GM12874 (cell line): ENCODE data around the gene EPB41L5.
A peak's percentile ranks its signal among the peaks of the same experiment; 100 is the strongest.

Experiments
- TF ChIP-seq, protein P1 (sequence below): IDR thresholded peaks from 2 replicates; pipeline ENCODE4 v1.5.1; 2011; ENCODE audit warnings: low read depth, mild to moderate bottlenecking, control low read depth, low read length, moderate library complexity; ENCODE audit not compliant: insufficient read depth

EPB41L5 gene

DNA sequence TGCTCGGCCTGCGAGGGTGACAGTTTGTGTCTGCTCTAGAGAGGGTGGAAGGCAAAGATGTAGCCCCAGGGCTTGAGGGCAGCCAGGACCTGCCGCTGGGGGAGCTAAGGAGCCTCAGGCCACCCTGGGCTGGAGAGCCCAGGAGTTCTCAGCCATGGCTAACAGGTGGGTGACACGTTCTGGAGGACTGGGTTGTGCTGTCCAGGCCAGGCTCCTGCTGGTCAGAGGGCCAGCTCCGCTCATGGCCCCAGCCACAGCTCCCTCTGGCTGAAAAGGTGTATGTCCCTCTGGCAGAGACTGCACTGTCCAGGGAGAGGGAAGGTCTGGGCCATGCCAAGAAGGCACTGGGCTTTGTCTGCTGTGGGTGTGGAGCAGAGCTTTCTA is 191.1 kb downstream of the EPB41L5 start:
- TF ChIP-seq, protein P1, sequence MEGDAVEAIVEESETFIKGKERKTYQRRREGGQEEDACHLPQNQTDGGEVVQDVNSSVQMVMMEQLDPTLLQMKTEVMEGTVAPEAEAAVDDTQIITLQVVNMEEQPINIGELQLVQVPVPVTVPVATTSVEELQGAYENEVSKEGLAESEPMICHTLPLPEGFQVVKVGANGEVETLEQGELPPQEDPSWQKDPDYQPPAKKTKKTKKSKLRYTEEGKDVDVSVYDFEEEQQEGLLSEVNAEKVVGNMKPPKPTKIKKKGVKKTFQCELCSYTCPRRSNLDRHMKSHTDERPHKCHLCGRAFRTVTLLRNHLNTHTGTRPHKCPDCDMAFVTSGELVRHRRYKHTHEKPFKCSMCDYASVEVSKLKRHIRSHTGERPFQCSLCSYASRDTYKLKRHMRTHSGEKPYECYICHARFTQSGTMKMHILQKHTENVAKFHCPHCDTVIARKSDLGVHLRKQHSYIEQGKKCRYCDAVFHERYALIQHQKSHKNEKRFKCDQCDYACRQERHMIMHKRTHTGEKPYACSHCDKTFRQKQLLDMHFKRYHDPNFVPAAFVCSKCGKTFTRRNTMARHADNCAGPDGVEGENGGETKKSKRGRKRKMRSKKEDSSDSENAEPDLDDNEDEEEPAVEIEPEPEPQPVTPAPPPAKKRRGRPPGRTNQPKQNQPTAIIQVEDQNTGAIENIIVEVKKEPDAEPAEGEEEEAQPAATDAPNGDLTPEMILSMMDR: no peak

DNA sequence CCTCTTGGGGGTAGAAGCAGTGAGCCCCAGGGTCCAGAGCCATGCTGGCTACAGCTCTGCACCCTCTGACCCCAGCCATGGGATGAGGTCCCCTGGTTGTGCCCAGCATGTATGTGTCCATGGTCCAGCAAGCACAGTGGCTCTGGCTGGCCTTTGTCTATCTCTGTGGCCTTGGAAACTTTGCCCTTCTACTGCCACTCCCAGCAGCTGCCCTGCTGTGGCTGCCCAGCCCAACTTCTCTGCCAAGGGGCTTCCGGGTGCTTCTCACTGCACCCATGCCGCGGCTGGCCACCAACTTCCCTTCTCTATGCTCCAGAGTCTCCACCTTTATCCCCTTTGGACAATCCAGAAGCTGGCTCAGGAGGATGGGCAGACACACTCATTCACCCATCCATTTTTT is 191.5 kb downstream of the EPB41L5 start:
- TF ChIP-seq, protein P1: no peak

GRCh38 chr2:120204945-120205670 is 192.2 kb downstream of the EPB41L5 start:
- TF ChIP-seq, protein P1: no peak

- TF ChIP-seq, protein P1: peak; percentile 79
These were observed 193.2 kb downstream of the EPB41L5 start for GRCh38 chr2:120206022-120206581.

DNA sequence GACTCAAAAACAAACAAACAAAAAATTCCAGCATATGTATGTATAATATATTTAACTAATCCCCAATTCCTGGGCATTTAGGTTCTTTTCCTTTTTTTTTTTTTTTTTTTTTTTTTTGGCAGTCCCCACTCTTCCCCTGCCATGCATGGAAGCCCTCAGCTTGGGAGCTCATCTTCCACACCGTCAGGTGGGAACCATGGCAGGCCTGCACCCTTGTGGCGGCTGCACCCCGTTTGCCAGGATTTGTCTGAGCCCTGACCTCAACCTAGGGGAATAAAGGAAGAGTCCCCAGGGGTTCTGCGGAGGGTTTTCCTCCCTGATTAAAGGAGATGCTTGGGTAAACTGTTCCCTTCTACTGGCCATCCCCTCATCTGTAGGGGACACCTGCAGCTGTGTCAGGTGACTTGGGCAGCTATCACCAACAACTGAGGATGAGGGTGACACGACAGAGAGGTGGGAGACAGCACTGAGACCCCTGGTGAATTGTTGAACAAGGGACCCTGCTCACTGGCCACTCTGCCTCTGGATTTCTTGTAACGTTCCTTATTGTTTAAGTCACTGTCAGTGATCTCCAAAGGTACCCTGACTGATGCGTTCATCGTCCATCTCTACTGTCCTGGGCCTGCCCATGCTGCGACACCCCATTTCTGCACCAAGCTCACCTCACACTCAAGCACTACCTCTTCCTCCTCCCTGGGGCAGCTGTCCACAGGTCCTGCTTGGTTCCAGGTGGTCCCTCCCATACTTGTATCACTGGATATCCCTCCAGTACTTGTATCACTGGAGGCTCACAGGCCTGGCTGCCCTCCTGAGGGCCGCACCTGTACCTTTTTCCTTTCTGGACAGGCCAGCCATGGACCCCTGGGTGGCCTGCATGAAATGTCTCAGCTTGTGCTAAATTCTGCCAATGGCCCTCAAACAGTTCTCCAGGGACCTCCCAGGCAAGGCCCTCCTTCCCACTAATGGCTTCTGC is 195.8 kb downstream of the EPB41L5 start:
- TF ChIP-seq, protein P1: no peak

GRCh38 chr2:120209427-120210269 is 196.8 kb downstream of the EPB41L5 start:
- TF ChIP-seq, protein P1: no peak
